ENCODE results near the gene ZNF177. TPM values are rescaled to one million over a fixed set of nuclear protein-coding genes. Genes with fewer than 3 reads are reported as not detected.

The ZNF177 gene
- polyA plus RNA-seq, 3 donors = 0.22 to 0.51 TPM; not detected in 1

DNA sequence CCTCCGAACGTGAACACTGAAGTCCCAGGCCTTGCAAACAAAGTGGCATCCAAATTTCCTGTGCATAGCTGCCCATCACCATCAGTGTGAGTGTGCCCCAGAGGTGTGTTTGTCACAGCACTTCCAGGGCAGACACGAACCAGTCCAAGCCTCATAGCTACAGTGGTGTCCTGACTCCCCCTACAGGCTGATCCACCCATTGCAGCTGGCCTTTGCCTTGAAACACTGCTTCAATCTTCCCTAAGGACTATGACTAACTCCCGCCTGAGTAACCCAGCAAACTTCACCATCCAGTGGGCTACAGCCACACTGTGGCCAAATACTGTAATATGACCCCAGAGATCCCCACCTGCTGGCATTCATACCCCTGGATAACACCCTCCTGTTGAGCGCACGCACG is 68.7 kb downstream of the ZNF177 start:
- Histone ChIP-seq H4K20me1 (ENCODE audit: insufficient read depth, low read length) (no peaks in the 10 kb centered on the region), H3K79me2 (ENCODE audit: insufficient read depth, low read length) (peaks cover 13% of the 10 kb centered on the region), H2AFZ (ENCODE audit: insufficient read depth, low read depth, low read length, poor library complexity, severe bottlenecking) (no peak overlapping the region), H3K36me3 (replicated peaks in 1 of 2; ENCODE audit: control insufficient read depth in 1 of 2, insufficient read depth in 2 of 2, low read length in 2 of 2) (peaks cover 43 to 62% of the 10 kb centered on the region in 2 donors), H3K27me3 (ENCODE audit: control insufficient read depth in 2 of 2, insufficient read depth in 2 of 2, low read length in 2 of 2) (no peaks in the 10 kb centered on the region), H3K4me1 (ENCODE audit: control insufficient read depth in 1 of 2, insufficient read depth in 2 of 2, low read length in 2 of 2) (peaks cover 15 to 20% of the 10 kb centered on the region in 2 donors), H3K27ac (ENCODE audit: low read depth in 1 of 2, low read length in 2 of 2) (no peak overlapping the region), H3K9me3 (replicated peaks in 1 of 2; ENCODE audit: control insufficient read depth in 1 of 2, insufficient read depth in 1 of 2, low read length in 2 of 2) (peaks cover 7 to 18% of the 10 kb centered on the region in 2 donors), H3K4me3 (replicated peaks in 1 of 3; ENCODE audit: low read depth in 2 of 3, low read length in 3 of 3) (no peak overlapping the region), H3K9ac (ENCODE audit: insufficient read depth, low read length, poor library complexity, severe bottlenecking) (no peak overlapping the region), H3K4me2 (replicated peaks; ENCODE audit: extremely low read depth, low read length, poor library complexity, severe bottlenecking) (no peak overlapping the region)
- H3K4me1 Mint-ChIP-seq = peaks cover 17% of the 10 kb centered on the region
- no peak overlapping the region for H3K4me3 Mint-ChIP-seq
- TF ChIP-seq, protein P1, sequence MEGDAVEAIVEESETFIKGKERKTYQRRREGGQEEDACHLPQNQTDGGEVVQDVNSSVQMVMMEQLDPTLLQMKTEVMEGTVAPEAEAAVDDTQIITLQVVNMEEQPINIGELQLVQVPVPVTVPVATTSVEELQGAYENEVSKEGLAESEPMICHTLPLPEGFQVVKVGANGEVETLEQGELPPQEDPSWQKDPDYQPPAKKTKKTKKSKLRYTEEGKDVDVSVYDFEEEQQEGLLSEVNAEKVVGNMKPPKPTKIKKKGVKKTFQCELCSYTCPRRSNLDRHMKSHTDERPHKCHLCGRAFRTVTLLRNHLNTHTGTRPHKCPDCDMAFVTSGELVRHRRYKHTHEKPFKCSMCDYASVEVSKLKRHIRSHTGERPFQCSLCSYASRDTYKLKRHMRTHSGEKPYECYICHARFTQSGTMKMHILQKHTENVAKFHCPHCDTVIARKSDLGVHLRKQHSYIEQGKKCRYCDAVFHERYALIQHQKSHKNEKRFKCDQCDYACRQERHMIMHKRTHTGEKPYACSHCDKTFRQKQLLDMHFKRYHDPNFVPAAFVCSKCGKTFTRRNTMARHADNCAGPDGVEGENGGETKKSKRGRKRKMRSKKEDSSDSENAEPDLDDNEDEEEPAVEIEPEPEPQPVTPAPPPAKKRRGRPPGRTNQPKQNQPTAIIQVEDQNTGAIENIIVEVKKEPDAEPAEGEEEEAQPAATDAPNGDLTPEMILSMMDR (IDR thresholded peaks at IDR 0.05) = peak; percentile 50
- no peak overlapping the region for H3K27ac Mint-ChIP-seq
- intact Hi-C loops (cut with micrococcal nuclease) = loop anchor here in 1 of 2 donors (5.0 to 10.0 kb wide), 3 partner anchors 104 to 287 kb away; partner anchors contain the start of gene ZNF317
- H3K36me3 Mint-ChIP-seq = peaks cover 62 to 68% of the 10 kb centered on the region in 2 donors
- DNase-seq = peak; percentile 16 to 41 (median 23)
- WGBS (ENCODE audit: insufficient coverage) = 98% methylated on average over 7 of the region's 7 CpGs
- peaks cover 12 to 37% (median 26%) of the 10 kb centered on the region in 7 donors for H3K9me3 Mint-ChIP-seq
- no peaks in the 10 kb centered on the region for H3K27me3 Mint-ChIP-seq (ENCODE audit: low read depth in 3 of 3)

Other genes with a start within 250 kb of the ZNF177 start
- not detected for gene OR7G1, start 247.2 kb upstream of the ZNF177 start, polyA plus RNA-seq
- not detected for gene OR7G3, start 236.1 kb upstream of the ZNF177 start, polyA plus RNA-seq
- 10 to 100 TPM; 17.3 to 25.5 (median 20.7) TPM for gene ZNF317, start 222.6 kb upstream of the ZNF177 start, polyA plus RNA-seq
- gene OR7D2, start 184.0 kb upstream of the ZNF177 start, polyA plus RNA-seq = under 1 TPM in 1 of 3 donors, not detected in 2; 0.05 TPM
- gene OR7D4, start 143.4 kb upstream of the ZNF177 start, polyA plus RNA-seq = not detected
- gene OR7E24, start 112.1 kb upstream of the ZNF177 start, polyA plus RNA-seq = not detected
- gene ZNF699, start 53.2 kb upstream of the ZNF177 start, polyA plus RNA-seq = 10 to 100 TPM in 1 of 3 donors, 1 to 10 TPM in 2; 3.4 to 18.5 (median 5.6) TPM
- 10 to 100 TPM in 1 of 3 donors, 1 to 10 TPM in 2; 9.0 to 16.0 (median 9.1) TPM for gene ZNF559, start 38.8 kb upstream of the ZNF177 start, polyA plus RNA-seq
- gene ZNF266, start 72.6 kb downstream of the ZNF177 start, polyA plus RNA-seq = 10 to 100 TPM in 1 of 3 donors, 1 to 10 TPM in 2; 5.1 to 33.3 (median 8.5) TPM
- gene ZNF560, start 135.6 kb downstream of the ZNF177 start, polyA plus RNA-seq = not detected
- gene ZNF426, start 175.6 kb downstream of the ZNF177 start, polyA plus RNA-seq = 1 to 10 TPM; 1.7 to 6.4 (median 4.1) TPM
- gene ZNF121, start 221.5 kb downstream of the ZNF177 start, polyA plus RNA-seq = 1 to 10 TPM; 1.5 to 7.2 (median 3.8) TPM